ENCODE results near the gene TRPC1. TPM values are rescaled to one million over a fixed set of nuclear protein-coding genes. Genes with fewer than 3 reads are reported as not detected.
A peak's percentile ranks its signal among the peaks of the same experiment; 100 is the strongest.
"Not testable (repeated sequence)": the region's sequence is repeated elsewhere in the genome, so short reads cannot be mapped to it uniquely, and the experiment has no call there.

The TRPC1 gene
- total RNA-seq, 2 experiments from 2014 or later = 3.1 to 4.2 TPM

DNA sequence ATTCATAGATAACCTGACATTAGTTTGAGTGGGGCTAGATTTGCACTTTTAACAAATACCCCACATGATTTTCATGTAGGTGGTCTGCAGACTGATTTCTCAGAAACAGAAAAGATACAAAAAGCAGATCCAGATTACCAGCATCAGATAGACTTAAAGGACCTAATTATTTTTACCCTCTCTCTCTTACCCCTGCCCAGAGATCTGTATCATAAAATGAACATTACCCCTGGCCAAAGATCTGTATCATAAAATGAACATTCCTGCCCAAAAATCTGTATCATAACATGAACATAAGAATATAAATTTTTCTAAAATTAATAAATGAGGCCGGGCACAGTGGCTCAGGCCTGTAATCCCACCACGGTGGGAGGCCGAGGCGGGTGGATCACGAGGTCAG is 14.6 kb upstream of the TRPC1 start:
- CTCF ChIA-PET = no interaction called here

GRCh38 chr3:142714882-142715281 is 9.0 kb upstream of the TRPC1 start:
- H3K9me3 Mint-ChIP-seq; H3K27ac ChIP-seq (ENCODE audit: low read depth in 1 of 2, low read length in 2 of 2); H3K9me3 ChIP-seq (ENCODE audit: control insufficient read depth in 1 of 2, insufficient read depth in 1 of 2, low read length in 2 of 2); DNase-seq; H3K4me1 ChIP-seq (ENCODE audit: insufficient read depth, low read length); intact Hi-C loops (cut with DNase I, micrococcal nuclease); H3K27ac Mint-ChIP-seq; H3K27me3 ChIP-seq (ENCODE audit: control insufficient read depth in 1 of 2, insufficient read depth in 2 of 2, low read length in 2 of 2); ATAC-seq (ENCODE audit: poor library complexity); H3K4me1 Mint-ChIP-seq (ENCODE audit: low read depth); POLR2A ChIA-PET; H3K4me3 ChIP-seq (ENCODE audit: low read length); H3K4me3 Mint-ChIP-seq; CTCF ChIA-PET; H3K36me3 ChIP-seq (ENCODE audit: insufficient read depth, low read length); H3K36me3 Mint-ChIP-seq (ENCODE audit: low read depth): not testable (repeated sequence)
- peaks cover 44% of the 10 kb centered on the region for H3K27me3 Mint-ChIP-seq

More for the DNA sequence above, 14.6 kb upstream of the TRPC1 start:
- Histone ChIP-seq H3K4me3 (ENCODE audit: low read length) (no peak overlapping the region), H3K9me3 (ENCODE audit: control insufficient read depth in 1 of 2, insufficient read depth in 1 of 2, low read length in 2 of 2) (no peaks in the 10 kb centered on the region), H3K36me3 (ENCODE audit: insufficient read depth, low read length) (no peaks in the 10 kb centered on the region), H3K27me3 (ENCODE audit: control insufficient read depth in 1 of 2, insufficient read depth in 2 of 2, low read length in 2 of 2) (no peaks in the 10 kb centered on the region), H3K4me1 (ENCODE audit: insufficient read depth, low read length) (no peaks in the 10 kb centered on the region), H3K27ac (ENCODE audit: low read depth in 1 of 2, low read length in 2 of 2) (no peak overlapping the region)
- Mint-ChIP-seq H3K9me3 (no peaks in the 10 kb centered on the region), H3K36me3 (ENCODE audit: low read depth) (no peaks in the 10 kb centered on the region), H3K4me1 (ENCODE audit: low read depth) (no peaks in the 10 kb centered on the region), H3K27me3 (peaks cover 6% of the 10 kb centered on the region), H3K27ac (no peak overlapping the region), H3K4me3 (no peak overlapping the region)
- POLR2A ChIA-PET = no interaction called here
- TF ChIP-seq, protein P1, sequence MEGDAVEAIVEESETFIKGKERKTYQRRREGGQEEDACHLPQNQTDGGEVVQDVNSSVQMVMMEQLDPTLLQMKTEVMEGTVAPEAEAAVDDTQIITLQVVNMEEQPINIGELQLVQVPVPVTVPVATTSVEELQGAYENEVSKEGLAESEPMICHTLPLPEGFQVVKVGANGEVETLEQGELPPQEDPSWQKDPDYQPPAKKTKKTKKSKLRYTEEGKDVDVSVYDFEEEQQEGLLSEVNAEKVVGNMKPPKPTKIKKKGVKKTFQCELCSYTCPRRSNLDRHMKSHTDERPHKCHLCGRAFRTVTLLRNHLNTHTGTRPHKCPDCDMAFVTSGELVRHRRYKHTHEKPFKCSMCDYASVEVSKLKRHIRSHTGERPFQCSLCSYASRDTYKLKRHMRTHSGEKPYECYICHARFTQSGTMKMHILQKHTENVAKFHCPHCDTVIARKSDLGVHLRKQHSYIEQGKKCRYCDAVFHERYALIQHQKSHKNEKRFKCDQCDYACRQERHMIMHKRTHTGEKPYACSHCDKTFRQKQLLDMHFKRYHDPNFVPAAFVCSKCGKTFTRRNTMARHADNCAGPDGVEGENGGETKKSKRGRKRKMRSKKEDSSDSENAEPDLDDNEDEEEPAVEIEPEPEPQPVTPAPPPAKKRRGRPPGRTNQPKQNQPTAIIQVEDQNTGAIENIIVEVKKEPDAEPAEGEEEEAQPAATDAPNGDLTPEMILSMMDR (IDR thresholded peaks at IDR 0.05) = no peak
- no peak for ATAC-seq (ENCODE audit: poor library complexity)
- intact Hi-C loops (cut with DNase I, micrococcal nuclease) = no loop called here
- DNase-seq = no peak

DNA sequence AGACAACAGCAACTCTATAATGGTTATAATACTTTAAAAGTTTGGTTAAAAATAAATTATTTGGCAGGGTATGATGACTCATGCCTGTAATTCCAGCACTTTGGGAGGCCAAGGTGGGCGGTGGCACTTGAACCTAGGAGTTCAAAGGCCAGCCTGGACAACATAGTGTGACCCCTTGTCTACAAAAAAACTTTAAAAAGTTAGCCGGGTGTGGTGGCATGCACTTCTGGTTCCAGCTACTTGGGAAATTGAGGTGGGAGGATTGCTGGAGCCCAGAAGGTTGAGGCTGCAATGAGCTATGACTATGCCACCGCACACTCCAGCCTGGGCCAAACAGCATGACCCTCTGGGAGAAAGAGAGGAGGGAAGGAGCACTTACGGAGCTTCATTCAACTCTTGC is 7.7 kb upstream of the TRPC1 start:
- ATAC-seq (ENCODE audit: poor library complexity) = no peak
- no peak overlapping the region for H3K27ac ChIP-seq (ENCODE audit: low read depth in 1 of 2, low read length in 2 of 2)
- peaks cover 0 to 3% of the 10 kb centered on the region in 2 experiments for H3K27me3 ChIP-seq (ENCODE audit: control insufficient read depth in 1 of 2, insufficient read depth in 2 of 2, low read length in 2 of 2)
- H3K9me3 Mint-ChIP-seq = no peaks in the 10 kb centered on the region
- no peaks in the 10 kb centered on the region for H3K36me3 ChIP-seq (ENCODE audit: insufficient read depth, low read length)
- TF ChIP-seq, protein P1 (IDR thresholded peaks at IDR 0.05) = no peak
- CTCF ChIA-PET = no interaction called here
- H3K9me3 ChIP-seq (ENCODE audit: control insufficient read depth in 1 of 2, insufficient read depth in 1 of 2, low read length in 2 of 2) = no peaks in the 10 kb centered on the region
- no peak overlapping the region for H3K27ac Mint-ChIP-seq
- H3K27me3 Mint-ChIP-seq = peaks cover 55% of the 10 kb centered on the region
- intact Hi-C loops (cut with DNase I, micrococcal nuclease) = no loop called here
- DNase-seq = no peak
- no peak overlapping the region for H3K4me3 ChIP-seq (ENCODE audit: low read length)
- H3K4me3 Mint-ChIP-seq = no peak overlapping the region
- POLR2A ChIA-PET = no interaction called here
- no peaks in the 10 kb centered on the region for H3K36me3 Mint-ChIP-seq (ENCODE audit: low read depth)
- no peaks in the 10 kb centered on the region for H3K4me1 ChIP-seq (ENCODE audit: insufficient read depth, low read length)
- no peaks in the 10 kb centered on the region for H3K4me1 Mint-ChIP-seq (ENCODE audit: low read depth)

- TF ChIP-seq, protein P1 (IDR thresholded peaks at IDR 0.05) = no peak
- no peaks in the 10 kb centered on the region for H3K9me3 Mint-ChIP-seq
- H3K4me3 Mint-ChIP-seq = peak overlapping the region; percentile 93
- ChIA-PET POLR2A (interaction anchor here (0.5 to 2.6 kb wide), 10 partner anchors 10 to 1248 kb away, joined by 3 to 17 read pairs (median 4); partner anchors contain the start of genes ATR, DIPK2A and U2SURP), CTCF (no interaction called here)
- peak overlapping the region; percentile 85 for H3K27ac Mint-ChIP-seq
- H3K27me3 Mint-ChIP-seq = peaks cover 30% of the 10 kb centered on the region
- no peak overlapping the region for H3K27ac ChIP-seq (ENCODE audit: low read depth in 1 of 2, low read length in 2 of 2)
- H3K36me3 Mint-ChIP-seq (ENCODE audit: low read depth) = peaks cover 3% of the 10 kb centered on the region
- peak overlapping the region; percentile 70 for H3K4me3 ChIP-seq (ENCODE audit: low read length)
- no peaks in the 10 kb centered on the region for H3K27me3 ChIP-seq (ENCODE audit: control insufficient read depth in 1 of 2, insufficient read depth in 2 of 2, low read length in 2 of 2)
- ATAC-seq (ENCODE audit: poor library complexity) (no peak), DNase-seq (peak in 1 of 14 experiments; percentile 77)
- H3K4me1 ChIP-seq (ENCODE audit: insufficient read depth, low read length) = peaks cover 12% of the 10 kb centered on the region
- no peaks in the 10 kb centered on the region for H3K9me3 ChIP-seq (ENCODE audit: control insufficient read depth in 1 of 2, insufficient read depth in 1 of 2, low read length in 2 of 2)
- peaks cover 36% of the 10 kb centered on the region for H3K4me1 Mint-ChIP-seq (ENCODE audit: low read depth)
- intact Hi-C loops (cut with DNase I, micrococcal nuclease) = loop anchor here (5.0 to 10.0 kb wide), 3 partner anchors 146 to 1249 kb away; partner anchors contain the start of genes DIPK2A (in 2 of the 2) and ATR (in 1 of the 2)
- H3K36me3 ChIP-seq (ENCODE audit: insufficient read depth, low read length) = no peaks in the 10 kb centered on the region
Observed at GRCh38 chr3:142723665-142723967, 218 bp upstream of the TRPC1 start.

Measured in CD4-positive, alpha-beta T cell (primary cell).